OCI-M1 (cell line): ENCODE results near the gene HACL1.
"Not testable (repeated sequence)": the region's sequence is repeated elsewhere in the genome, so short reads cannot be mapped to it uniquely, and the experiment has no call there.

Source experiments
- DNase-seq: peaks from one replicate; lab custom pipeline; 2025; lab: John Stamatoyannopoulos, UW

The HACL1 gene

DNA sequence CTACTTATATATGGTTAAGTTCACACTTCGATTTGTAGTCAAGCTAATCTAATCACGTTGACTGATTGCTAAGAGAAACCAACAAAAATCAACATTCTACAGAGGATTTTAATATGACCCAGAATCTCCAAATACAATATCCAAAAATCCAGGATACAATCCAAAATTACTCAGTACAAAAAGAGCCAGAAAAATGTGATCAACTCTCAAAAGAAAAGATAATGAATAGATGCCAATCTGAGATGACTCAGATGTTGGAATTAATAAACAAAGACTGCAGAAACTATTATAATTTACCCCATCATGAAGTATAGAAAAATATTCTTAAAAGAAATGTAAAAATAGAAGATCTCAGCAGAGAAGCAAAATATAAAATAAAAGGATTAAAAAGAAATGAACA lies 22.3 kb downstream of the HACL1 start:
- no peak for DNase-seq

DNA sequence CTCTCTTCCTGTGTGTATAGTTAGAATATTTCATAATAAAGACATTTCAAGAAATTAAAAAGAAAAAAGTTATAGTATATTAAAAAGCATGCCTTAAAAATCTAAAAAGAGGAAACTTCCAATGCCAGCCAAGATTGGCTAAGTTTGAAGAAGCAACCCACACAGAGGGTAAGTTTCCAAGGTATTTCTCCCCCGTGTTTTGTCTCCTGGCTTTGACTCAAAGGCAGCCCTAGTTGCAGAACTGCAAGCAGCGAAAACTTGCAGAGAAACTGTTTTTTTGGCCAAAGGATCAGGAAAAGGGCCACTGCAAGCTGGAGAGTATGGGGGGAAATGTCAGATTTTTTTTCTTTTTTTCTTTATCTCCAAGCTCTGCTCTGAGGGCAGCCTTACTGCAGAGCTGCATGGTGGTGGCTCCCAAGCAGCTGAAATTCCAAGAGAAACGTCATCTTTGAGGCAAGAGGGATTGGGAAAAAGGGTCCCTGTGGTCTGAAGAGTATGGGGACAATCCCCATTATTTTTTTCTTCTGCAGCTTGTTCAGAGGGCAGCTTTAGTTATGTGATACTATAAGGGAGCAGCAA lies 23.0 kb downstream of the HACL1 start:
- no peak for DNase-seq

DNA sequence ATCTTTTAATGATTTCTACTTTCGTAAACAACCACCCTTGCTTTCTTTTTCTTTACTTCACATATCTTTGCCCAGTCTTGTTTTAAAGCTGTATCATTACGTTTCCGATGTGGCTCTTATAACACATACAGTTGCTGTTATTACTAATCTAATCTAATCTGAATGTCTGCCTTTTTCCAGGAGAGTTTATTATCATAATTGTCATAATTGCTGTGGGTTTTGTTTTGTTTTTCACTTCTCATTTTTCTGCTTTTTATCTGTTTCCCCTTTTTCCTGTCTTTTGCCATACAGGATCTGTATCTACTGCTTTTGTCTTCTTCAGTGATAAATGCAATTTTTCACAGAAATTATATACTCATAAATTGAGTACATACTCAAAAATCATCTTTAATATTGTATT lies 24.9 kb downstream of the HACL1 start:
- DNase-seq = peak; percentile 30

DNA sequence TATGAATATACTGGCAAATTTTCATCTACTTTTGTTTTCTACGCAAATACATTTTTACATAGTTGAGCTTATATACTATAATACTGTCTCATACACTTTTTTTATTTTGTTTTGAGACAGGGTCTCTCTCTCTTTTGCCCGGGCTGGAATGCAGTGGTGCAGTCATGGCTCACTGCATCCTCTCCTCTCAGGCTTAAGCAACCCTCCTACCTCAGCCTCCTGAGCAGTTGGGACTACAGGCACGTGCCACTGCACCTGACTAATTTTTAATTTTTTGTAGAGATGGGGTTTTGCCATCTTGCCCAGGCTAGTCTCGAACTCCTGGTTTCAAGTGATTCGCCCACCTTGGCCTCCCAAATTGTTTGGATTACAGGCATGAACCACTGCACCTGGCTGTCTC lies 25.9 kb downstream of the HACL1 start:
- no peak for DNase-seq

DNA sequence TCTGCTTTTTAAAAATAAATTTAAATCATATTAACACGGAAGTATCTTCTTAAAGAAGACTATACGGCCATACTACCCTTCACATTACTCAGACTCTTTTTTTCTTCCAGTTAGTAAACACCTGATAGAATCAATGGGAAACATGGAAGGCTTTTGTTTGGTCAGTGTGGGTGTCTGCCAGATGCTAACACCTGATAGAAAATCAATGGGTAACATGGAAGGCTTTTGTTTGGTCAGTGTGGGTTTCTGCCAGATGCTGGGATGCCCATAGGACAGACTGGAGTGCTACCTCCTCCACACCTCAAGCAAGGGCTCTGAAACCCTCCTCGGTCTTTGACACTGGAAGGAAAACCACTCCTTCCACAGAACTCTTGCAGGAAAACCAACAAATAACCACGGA lies 29.2 kb downstream of the HACL1 start:
- no peak for DNase-seq

DNA sequence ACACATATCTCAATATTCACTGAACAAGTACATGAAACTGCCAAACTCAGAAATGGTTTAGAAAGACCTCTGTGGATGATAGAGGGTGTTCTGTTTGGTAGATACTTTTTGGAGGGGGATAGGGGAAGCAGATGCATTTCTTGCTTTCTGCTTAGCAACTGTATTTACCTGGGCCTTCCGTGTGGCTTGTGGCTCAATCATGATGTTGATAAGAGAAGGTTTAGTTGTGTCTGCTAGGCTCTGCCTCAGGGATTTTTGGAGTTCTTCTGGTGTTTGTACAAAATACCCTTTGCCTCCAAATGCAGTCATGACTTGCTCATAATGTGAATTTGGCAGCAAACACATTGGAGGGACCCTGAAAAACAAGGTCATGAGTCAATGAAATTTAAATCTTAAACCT lies 38.2 kb downstream of the HACL1 start:
- no peak for DNase-seq

DNA sequence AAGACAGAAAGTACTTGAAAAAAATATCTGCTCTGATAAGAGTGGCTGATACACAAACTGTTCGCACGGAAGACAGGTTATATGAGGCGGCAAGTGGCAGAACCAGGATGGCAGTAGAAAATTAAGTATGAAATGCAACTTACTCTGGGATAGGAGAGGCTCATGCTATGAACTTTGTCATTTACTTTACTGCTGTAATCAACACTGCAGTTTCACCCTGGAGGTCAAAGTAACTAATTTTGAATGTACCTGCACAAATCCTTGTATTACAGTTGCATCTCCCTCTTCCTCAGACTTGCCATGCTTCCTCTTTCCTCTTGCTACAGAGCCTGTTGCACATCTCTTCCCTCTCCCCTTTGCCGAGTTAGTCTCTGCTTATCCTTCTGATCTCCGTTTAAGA lies 38.8 kb downstream of the HACL1 start:
- DNase-seq = no peak

DNA sequence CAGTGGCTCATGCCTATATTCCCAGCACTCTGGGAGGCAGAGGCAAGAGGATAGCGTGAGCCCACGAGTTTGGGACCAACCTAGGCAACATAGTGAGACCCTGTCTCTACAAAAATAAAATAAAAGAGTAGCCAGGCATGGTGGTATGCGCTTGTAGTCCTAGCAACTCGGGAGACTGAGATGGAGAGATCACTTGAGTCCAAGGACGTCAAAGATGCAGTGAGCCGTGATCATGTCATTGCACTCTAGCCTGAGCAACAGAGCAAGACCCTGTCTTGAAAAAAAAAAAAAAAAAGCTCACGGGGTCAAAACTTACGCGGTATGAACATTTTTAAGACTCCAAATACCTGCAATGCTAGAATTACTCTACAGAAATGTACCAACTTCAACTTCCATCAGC lies 42.8 kb downstream of the HACL1 start:
- DNase-seq = no peak

DNA sequence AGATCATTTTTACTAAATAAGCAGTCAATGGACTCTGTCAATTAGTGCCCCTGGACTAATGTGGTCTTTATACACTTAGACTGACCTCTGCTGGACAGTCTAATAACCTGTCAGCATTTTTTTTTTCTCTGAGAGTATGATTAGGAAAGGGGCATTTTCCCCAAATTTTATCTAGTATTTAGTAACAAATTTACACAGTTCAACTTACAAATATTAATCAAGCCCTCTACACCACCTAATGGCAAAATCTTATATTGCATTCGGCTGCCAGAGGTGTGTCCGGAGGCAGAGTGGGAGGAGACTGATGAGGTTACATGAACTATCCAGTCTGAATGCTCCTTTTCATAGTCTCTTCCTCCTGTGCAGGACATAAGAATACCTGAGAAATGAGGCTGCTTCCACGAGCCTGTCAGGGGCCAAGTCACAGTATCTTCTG lies 43.8 kb downstream of the HACL1 start:
- peak; percentile 89 for DNase-seq

DNA sequence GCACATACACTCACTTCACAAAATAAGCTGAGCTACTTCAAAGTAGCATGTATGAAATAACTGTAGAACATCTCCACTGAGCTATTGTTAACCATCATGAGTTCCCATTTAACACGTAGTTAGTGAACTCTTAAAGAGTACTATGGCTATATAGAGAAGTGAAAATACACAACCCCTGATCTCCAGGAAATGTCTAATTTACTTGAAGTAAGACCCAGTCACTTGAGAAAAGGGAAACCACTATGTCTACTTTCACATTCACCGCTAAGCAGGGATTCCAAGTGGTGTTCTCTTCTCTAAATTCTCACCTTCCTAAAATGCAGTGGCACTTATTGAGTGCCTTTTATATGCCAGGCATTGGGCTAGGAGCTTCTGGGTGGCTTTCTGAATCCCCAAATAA lies 44.9 kb downstream of the HACL1 start:
- peak; percentile 10 for DNase-seq

DNA sequence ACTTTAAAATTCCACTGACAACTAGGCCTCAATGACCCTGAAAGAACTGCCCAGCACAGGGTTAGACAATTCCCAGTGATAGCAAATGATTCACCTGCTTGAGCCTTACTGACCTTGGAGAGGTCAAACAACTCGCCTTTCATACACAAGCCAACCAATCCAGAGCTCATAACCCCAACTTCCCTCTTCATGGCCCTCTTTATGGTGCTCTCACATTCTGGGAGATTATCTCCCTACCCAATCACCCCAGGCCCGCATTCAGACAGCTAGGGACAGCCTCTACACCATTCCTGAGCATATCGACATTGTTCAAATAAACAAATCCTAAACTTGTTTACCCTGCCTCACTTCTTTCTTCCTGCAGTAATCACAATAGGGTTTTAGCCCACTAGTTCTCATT lies 47.6 kb downstream of the HACL1 start:
- DNase-seq = peak; percentile 2

DNA sequence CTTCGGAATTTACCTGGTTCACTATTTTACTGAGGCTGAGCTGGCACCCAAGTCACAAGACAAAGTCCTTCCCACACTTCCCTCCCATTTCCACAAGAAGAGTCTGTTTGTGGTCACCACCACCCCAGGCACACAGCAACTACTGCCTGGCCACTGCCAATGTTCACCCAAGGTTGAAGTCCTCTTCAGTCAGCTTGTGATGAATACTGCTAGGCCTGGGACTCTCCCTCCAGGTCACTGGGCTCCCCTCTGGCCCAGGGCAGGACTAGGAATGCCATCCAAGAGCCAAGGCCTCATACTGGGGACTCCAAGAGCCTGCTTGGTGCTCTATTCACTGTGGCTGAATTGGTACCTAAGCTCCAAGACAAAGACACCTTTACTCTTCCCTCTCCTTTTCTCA lies 49.5 kb downstream of the HACL1 start:
- DNase-seq = no peak

DNA sequence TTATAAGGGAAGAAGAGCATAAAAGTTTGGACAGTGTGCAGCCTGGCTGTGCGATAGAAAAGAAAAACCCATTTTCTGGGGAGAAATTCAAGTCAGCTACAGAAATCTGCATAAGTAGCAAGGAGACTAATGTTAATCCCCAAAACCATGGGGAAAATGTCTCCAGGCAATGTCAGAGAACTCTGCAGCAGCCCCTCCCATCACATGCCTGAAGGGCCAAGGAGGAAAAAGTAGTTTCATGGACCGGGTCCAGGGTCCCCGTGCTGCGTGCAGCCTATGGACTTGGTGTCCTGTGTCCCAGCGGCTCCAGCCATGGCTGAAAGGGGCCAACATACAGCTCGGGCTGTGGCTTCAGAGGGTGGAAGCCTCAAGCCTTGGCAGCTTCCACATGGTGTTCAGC lies 51.5 kb downstream of the HACL1 start:
- no peak for DNase-seq

DNA sequence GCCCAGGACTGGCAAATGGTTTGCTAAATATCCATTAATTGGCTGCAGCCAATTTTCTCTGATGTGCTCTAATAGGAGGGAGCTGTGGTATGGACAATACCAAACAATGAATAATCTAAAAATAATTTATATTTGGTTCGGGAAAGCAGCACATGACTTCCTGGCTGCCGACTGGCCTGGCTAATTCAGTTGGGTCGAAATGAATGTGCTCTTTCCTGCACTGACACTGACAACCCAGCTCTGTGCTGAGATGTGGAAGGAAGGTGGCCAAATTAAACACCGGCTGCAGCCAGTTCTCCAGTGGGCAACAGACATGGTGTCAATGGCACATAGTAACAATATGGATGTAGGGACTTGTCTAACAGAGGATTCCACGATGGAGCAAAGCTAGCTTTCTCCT lies 58.8 kb downstream of the HACL1 start:
- no peak for DNase-seq

DNA sequence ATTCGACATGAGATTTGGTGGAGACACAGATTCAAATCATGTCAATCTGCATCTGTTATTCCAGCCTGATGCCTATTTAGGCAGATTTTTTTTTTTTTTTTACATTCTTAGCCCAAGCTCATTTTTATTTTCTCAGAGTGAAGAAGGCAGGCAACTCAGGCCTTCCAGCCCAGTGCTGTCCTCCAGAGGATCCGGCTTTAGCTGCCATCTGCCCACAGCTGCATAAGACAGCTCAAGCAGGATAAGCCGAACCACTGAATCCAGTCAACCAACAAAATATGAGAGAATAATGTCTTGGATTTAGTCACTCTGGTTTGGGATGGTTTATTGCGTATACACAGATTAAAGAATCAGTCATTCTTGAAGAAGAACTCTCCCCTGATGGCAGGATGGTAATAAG lies 60.0 kb downstream of the HACL1 start:
- no peak for DNase-seq

DNA sequence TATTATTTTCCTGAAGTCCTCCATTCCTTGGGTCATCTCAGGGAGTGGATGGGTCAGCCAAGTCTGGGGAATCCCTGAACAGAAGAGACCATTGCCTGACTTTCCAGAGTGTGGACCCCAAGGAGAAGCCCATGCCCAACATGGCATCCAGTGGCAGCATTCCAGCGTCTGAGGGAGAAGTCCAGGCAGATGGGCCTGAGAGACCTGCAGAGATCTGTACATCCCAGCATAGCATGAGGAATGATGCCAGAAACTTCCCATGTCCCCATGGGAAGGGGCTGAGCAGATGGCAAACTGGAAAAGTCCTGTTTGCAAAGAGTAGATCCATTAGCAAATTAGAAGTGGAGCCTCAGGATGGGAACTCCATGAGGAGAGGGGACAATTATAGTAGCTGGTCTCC lies 62.3 kb downstream of the HACL1 start:
- DNase-seq = no peak

DNA sequence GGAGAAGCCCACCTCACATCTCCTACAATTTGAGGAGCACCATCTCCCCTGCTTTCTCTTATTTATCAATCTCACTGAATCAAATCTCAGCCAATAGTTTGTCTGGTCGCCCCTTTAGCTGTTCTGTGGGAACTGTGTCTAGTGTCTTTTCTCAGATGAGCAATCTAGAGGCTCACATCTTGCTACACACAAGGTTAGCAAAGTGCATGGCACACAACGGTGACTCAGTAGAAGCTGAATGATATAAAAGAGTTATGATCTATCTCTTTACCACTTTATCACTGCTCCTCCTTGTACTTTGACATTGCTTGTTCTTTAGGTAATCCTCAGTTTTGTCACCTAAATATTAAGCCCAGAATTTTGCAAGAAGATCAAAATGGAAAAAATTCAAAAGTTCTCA lies 63.0 kb downstream of the HACL1 start:
- no peak for DNase-seq

DNA sequence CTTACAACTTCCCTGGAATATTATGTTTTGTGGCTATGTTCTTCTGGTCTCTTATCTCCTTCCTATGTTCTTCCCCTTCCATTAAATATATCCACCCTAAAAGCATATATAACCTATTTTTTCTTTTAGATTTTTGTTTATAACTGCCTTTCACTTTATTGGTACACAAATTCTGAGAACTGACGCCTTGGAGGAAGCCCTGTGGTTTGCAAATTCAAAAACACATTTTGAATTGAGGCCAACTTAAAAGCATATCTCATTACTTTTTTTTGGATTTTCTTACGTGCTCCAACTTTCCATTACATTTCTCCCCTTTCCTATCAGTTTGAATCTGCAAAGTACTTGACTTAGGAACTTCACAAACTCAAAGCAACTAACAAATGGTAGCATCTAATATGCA lies 64.5 kb downstream of the HACL1 start:
- DNase-seq = peak; percentile 27

DNA sequence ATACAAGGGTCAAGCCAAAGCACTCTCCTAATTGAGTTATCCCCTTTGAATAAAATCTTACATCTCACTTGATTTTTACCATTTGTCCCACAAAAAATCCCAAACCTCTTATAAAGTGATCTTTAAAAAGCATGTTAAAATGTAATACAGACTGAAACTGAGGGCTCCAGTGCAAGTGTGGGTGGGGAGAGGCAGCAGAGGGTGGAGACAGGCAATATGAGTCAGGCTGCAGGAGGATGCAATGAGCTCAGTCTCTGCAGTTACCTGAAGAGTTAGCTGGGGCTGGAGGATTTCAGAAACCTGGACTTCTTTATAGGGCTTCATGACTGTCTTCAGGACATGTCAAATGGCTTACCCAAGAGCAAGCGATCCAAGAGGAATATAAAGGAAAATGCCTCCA lies 65.6 kb downstream of the HACL1 start:
- no peak for DNase-seq

DNA sequence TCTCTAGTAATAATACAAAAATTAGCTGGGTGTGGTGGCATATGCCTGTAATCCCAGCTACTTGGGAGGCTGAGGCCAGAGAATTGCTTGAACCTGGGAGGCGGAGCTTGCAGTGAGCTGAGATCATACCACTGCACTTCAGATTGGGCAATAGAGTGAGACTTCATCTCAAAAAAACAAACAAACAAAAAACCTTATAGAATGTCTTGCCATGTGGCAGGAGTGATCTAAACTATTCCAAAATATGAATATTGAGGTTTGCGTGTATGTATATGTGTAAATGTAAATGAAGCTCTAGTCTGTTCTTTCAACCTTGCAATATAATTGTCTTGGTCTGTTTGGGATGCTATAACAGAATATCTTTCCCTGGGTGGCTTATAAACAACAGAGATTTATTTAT lies 68.8 kb downstream of the HACL1 start:
- not testable (repeated sequence) for DNase-seq

DNA sequence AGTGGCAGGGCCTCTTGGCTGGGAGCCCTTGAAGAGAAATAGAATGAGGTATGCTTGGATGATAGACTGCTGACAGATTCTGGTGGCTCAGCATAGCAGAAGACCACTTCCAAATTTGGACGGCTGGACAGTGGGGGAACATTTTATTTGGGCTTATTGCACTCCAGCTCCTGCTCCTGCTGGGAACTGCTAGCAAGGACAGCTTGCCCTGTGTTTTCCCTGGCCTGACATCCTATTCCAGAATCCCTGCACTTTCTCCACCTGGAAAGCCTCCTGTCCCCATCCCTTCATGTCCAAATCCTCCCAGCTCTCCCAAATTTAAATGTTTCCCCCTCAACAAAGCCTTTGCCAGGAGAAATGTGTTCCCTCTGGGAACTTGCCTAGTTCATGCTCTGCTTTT lies 70.0 kb downstream of the HACL1 start:
- DNase-seq = no peak

DNA sequence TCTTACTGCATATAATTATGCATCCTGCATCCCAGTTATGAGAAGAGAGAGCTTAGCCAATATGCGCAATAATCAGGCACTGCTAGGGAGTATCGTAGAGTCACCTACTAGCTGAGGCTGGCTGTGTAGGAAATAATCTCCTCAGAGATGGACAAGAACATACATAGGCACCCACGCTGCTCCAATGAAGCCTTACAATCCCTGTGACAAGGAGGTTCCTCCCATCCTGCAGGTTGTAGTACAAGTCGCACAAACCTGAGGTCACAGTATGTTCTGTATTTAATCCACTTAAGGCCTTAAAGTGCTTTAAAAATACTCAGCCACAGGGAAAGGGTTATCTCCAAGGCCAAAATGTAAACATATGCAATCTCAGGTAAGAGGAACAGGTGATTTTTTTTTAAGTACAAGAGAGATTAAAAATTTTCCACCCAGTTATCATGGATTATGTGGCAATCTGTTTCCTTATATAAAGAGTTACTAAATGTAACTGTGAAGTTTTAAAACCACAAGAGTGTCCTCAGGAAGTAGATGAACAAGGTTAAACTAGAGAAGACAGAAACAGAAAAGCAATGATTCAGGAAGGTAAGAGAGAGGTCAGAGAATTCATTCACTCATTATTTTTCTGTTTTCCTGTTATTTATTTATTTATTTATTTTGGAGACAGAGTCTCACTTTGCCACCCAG lies 72.4 kb downstream of the HACL1 start:
- peak; percentile 4 for DNase-seq

DNA sequence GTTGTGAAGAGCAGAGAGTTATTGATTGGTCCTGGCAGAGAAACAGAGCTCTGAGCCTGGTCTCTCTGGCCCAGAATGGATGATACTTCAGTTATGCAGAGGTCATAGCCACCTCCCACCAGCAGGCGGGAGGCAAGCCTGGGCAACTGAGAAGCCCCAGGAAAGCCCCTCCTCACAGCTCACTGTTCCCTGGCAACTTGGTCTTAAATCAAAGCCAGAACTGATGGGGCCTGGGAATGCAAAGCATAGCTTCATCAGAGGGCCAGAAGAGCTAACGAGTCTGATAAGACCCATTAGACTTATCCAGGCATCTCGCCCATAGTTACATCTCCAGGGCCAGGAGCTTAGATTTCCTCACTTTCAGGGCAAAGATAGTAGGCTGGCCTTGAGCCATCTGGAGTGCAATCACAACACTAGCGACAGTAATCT lies 74.3 kb downstream of the HACL1 start:
- peak; percentile 37 for DNase-seq

DNA sequence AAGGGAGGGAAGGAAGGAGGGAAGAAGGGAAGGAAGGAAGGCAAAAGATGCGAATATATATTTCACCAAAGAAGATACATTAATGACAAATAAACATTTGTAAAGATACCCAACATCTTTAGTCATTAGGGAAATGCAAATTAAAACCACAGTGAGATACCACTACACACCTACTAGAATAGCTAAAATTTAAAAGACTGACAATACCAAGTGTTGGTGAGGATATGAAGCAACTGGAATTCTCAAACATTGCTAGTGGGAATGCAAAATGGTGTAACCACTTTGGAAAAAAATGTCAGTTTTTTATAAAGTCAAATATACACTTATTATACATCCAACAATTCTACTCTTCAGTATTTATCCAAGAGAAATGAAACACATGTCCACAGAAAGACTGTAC lies 75.6 kb downstream of the HACL1 start:
- no peak for DNase-seq
